GM19455 (cell line): Measurements from ENCODE around the gene ACBD6.

Experiments used
- ATAC-seq: cut with Tn5 transposase; IDR thresholded peaks from one replicate; pipeline ENCODE4 v1.9.1; 2021; ENCODE audit not compliant: unreplicated experiment

The ACBD6 gene

DNA sequence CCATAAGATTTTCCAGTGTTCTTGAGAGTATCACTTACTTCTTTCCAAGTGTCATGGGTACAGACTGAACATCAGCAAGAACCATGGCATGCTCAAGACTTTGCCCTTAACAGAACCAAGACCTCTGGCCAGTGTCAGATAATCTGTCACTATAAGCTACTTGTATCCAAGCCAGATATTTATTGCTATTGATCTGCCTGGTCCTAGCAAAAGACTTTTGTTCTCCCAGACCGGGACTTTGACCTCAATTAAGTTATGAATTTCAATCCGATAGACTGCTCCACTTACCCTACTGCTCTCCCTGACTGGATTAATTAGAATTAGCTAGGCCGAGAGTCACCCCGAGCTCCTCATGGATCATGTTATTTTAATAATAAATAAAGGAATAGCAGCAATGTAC, 129.6 kb downstream of the ACBD6 start:
- ATAC-seq, result no peak

DNA sequence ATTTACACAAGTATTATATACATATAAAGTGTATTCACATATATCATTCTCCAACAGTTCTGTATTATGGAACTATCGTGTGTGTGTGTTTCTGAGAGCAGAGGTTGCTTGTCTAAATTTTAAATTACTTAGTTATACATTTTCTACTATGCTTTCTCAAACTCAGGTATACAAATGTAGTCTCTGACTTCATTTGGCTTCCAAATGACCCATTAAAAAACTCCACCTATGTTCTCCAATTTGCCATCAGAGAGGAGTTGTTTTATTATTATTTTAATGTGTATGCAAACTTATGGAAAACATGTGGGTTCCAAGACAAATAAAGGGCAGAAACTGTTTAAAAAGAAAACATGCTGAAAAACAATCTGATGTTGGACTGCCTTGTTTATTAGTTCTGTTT, 131.8 kb downstream of the ACBD6 start:
- no peak for ATAC-seq

DNA sequence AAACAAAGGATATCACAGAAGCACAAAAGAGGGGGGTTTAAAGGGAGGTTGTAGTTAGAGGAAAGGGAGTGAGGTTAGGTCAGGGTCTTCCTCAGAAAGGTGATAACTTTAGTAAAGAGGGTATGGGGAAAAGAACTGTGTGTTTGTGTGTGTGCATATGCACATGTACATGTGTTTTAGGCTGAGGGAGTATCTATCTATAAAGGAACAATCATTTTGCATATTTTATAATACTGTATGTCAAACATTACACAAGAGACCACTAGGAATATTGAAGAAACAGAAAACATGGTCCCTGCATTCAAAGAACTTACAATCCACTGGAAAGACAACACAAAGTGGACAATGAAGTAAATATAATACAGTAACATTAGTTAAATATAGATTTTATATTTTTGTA, 132.2 kb downstream of the ACBD6 start:
- no peak for ATAC-seq

DNA sequence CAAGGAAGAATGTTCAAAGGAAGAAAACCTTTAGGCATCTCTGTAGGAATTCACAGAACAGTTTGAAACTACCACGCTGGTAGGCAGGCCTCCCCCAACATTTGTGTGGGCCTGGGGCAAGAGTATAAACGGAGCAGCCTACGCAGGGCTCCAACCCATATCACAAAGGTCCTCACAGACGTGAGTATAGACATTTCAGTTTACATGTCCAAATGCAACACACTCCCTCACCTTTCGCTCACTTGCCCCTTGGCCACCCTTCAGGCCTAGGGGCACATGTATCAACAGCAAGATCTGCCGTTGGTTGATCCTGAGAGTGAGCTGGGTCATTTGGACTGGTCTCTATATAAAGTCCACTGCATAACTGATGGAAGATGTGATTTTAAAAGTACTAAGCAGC, 133.3 kb downstream of the ACBD6 start:
- ATAC-seq, result no peak

DNA sequence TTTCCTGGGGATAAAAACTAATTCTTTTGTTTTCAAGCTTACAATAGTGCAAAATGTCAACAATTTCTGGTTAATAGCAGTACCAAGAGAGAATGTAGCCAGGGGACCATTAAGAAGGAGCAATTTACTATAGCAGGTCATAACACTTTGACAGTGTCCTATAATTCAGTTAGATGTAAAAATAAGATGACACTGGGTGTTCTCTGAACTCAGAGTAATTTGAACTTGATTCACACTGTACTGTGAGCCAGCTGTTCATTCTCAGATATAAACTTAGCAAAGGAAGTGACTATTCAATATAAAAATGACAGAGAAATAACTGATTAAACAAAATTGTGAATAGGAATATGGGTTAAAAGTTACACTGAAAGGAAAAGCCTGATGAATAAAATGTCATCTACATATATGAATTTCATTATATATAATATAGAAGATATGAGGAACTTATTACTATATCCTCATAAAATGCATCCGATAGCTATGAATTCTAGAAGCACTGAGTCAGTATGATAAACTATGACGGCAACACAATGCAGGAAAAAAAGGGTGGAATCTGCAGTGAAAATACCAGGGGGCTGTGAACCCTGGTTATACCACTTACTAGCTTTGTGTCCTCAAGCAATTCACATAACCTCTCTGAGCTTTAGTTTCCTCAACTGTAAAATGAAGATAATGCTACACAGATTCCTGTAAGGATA, 135.9 kb downstream of the ACBD6 start:
- no peak for ATAC-seq

DNA sequence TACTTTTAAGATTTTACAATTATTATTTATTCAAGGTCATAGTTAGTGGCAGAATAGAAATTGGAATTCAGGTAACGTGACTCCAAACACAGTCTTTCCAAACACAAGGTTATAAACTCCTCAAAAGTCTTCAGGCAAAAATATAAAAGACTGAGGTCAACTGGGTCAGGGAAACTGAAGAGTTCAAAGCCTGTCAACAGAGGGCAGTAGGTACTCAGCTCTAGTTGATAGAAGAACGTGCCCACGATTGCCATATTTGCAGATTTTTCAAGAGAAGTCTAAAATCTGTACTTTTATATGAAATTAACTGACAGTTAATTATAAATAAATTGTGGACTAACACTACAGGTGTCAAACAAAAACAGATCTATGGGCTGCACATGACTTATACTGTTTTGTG, 137.3 kb downstream of the ACBD6 start:
- no peak for ATAC-seq

DNA sequence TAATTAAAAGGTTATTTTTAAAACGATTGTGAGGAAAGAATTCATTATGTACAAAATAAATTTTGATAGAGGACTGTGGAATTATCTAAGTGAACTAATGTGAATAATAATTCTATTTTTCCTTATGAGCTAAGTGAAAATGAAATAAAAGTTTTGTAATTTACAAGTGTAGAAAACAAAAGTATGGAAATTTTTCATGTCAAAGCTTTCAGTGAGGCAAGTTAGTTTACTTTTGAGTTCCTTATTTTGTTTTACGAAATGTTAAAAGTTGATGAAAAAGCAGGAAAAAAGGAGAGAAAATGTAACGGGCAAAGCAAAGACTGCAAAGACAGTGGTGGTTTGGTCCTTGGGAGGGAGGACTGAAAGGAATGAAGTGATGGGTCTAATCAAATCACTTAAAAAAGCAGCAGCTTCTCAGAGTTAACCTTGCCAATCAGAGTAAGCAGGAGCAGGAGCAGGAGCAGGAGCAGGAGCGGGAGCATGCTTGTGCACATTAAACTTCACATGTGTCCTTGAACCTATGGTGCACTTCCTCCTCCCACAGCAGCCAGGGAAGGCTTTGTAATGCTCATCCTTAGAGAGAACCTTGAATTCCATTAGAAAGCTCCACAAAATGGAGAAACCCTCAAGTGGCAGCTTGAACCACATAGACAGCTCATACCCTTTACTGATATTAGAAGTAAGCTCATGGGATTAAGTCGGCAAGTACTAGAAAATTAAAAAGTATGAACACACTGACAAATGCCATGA, 139.0 kb downstream of the ACBD6 start:
- ATAC-seq, result no peak

DNA sequence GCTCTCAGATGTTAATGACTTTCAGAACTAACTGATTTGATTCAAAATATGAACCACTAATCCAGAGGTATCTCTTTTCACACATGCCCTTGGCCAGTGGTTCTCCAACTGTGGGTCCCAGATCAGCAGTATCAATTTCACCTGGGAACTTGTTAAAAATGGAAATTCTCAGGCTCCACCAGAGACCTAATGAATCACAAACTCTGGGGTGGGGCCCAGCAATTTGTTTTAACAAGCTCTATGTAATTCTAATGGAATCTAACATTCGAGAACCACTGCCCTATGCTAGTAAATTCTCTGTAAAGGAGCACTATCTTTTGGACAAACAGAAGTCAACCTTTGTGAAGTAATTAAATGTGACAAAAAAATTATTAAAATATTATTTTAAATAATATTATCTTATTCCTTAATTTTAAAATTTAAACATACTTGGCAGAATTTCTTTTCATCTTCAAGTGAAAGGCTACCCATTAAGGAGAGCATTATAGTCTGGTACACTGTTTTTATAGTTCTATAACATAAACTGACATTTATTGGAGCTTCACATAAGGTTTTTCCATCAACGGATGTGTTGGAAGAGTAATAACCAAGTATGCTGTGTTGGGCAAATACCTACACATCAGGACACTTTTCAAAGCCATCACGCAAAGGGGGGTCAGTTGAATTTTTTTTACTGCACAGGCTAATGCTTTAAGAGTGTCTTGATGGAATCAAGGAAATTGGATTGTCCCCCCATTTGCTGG, 141.9 kb downstream of the ACBD6 start:
- no peak for ATAC-seq

DNA sequence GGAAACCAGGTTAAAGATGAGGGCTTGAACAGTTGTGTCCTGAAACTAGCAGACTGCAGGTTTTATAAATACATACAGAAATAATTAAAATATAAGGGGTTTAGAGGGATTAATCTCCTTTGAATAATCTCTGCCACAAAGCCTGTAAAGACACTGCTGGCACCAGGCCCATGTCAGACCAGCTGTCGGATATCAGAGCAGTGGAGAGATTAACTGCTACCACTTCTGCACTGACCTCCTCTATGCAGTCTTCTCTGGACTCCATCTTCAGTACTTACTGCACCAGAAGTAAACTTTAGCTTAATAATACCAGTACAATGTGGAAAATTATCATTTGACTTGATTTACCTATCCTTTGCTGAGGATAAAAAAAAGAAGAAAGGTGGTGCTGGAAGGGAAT, 143.7 kb downstream of the ACBD6 start:
- ATAC-seq, result no peak

DNA sequence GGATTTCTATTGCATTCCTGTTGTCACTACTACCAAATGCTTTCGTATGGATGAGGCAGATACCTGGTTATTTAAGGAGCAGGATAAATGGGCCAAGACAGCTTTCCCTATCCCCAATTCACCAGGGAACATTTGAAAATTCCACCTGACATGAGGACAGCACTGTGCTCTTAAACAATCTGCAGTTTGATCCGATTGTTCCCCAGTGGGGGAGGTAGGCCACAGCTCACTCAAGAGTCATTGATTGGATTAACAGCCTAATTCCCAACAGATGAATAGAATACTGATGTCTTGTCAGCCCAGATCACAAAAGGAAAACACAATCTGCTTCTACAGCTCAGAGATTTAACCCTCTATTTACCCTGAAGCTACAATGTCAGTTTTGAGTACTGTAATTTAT, 148.4 kb downstream of the ACBD6 start:
- ATAC-seq, result no peak

DNA sequence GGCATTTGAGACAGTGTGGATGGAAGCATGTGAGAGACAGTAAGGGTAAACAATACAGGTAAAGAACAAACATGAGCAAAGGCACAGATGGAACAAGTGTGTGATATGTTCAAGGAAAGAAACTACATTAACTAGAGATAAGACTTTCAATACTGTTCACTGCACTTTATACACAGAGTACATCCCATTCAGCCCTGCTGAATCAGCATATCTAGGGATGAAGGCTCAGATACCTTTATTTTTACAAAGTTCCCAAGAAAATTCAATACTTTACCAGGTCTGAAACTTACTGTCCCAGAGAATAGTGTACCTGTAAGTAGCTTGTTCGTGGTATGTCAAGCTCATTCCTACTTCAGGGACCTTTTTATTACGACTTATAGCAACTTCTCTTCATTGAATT, 149.8 kb downstream of the ACBD6 start:
- ATAC-seq, result no peak

DNA sequence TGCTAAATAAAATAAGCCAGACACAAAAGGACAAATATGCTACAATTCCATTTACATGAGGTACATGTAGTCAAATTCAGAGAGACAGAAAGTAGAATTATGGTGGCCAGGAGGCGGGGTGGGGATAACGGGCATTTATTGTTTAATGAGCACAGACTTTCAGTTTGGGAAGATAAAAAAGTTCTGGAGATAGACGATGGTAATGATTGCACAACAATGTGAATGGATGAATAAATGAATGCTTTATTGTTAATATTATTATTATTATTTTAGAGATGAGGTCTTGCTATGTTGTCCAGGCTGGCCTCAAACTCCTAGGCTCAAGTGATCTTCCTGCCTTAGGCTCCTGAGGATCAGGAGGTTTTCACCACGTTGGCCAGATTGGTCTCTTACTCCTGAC, 150.4 kb downstream of the ACBD6 start:
- ATAC-seq, result no peak

DNA sequence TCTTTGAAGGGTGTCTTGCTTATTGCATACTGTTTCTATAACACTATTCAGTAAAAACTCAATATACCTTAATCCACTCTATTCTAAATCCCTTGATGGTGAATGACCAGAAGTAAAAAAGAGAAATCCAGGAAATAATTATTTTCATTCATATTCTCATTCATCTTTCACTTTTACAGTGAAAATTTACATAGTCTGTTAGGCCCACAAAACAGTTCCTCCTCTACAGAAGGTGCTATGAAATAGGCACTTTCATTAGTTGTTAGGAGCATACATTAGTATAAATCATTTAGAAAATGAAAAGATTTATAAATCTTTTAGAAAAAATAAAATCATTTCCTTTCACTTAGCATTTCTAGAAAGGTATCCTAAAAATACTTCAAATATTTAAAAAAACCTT, 157.2 kb downstream of the ACBD6 start:
- no peak for ATAC-seq

DNA sequence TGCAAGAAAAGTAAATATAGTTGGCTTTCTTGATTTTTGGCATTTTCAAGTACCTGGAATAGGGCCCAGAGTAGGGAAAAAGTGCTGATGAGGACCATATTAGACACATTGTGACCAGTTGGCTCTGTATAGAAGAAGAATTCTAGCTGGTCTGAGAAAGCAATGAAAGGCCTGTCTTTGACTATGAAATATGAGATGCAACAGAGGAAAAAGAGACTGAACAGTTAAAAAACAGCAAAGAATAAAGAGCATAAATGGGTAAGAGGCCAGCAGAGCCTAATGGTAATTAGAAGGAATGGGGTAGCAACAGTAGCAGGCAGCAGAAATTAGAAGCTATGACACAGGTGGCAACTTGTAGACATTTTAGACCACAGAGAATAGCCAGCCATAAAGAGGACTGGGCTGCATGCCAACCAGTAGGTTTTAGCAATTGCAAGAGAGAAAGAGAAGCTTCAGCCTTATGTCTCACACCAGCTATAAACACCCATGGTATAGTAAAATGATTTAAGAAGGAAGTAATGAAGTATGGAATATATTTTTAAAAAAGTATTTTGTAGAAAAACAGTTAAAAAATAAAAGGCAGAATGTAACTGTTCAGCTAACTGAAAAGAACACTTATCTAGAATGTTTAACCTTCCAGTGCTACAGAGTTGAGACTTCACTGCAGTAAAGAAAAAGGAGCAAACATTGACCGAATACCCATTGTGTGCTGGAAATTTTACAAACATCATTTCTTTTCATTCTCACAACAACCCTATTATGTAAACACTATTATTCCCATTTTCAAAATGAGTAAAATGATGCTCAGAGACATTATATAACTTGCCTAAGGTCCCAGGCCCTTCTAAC, 158.2 kb downstream of the ACBD6 start:
- no peak for ATAC-seq

DNA sequence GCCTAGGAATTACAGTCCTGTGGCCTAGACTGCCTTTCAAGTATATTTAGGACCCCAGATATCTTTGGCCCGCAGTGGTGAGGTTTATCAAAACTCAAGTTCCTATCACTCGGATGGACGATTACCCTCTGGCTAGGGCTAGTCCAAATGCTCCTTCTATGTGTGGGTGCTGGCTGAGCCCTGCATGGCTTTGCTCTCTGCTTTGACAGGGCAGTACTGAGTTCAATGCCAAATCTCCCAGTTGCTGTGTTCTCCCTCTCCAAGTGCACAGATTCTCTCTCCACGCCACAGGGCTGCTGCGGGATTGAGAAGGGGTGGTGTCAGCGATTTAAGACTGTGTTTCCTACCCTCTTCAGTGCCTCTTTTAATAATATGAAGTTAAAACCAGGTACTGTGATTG, 175.3 kb downstream of the ACBD6 start:
- no peak for ATAC-seq

DNA sequence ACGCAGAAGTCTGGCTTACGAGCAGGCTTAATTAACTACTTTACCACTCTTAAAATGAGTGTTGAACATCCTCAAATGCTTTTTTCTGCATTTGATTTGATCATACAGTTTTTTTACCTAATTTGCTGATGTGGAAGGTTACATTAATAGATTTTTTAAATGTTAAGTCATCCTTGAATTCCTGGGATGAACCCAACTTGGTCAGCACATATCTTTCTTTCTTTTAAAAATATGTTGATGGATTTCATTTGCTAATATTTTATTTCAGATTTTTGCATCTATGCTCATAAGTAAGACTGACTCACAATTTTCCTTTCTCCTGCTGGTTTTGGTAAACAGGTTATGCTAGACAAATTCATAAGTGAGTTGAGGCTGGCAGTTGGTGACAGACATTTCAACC, 189.5 kb downstream of the ACBD6 start:
- ATAC-seq, result no peak

DNA sequence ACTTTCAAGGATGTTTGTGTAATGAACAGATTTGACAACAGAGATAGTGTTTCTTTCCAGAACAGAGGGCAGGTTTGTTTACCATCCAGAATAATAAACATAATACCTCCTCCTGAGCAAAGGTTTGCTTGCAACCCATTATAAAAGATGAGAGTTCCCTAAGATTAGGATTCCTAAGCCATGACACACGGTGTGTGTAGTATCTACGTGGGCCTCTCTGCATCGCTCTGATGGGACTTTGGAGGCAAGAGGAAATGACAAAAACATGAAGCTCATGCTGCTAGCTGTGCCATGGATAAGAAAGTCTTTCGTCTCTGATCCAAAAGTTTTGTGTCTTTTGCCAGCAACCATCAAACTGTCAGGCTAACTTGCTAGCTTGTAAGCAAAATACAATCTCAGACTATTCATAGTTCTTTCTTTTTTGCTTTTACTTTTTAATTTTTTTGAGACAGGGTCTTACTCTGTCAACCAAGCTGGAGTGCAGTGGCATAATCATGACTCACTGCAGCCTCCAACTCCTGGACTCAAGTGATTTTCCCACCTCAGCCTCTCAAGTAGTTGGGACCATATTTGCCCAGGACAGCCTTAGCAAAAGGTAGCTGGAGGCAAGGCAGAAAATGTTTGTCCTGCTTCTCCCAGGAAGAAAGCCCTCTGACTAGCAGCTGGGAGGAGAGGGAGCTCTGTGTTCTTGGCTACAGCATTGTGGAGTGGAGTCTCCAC, 191.2 kb downstream of the ACBD6 start:
- no peak for ATAC-seq

DNA sequence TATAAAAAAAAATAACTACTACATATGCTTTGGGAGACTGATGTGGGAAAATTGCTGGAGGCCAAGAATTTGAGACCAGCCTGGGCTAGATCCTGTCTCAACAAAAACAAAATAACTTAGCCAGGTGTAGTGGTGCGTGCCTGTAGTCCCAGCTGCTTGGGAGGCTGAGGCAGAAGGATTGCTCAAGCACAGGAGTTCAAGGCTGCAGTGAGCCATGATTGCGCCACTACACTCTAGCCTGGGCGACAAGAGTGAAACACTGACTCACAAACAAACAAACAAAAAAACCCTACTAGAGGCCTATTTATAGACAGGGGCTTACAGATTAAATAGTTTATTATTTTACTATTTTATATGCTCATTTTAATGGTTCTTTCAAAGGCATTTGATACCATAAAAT, 192.3 kb downstream of the ACBD6 start:
- ATAC-seq, result no peak

DNA sequence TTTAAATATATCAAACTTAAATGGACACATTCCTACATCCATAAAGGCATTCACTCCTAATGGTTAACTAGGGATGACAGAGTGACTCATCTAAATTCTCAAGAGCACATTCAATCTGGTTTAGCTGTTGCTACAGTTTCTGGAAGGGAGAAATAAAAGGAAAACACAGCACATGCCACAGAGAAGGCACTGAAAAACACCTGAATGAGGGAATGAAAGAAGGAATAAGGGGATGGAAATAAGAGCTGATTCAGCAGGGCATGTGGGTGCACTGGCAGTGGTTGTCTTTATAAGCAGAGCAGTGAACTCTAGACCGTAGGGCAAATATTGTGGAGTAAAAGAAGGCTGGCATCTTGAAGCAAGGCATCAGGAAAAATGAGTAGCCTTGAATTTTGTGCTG, 193.0 kb downstream of the ACBD6 start:
- no peak for ATAC-seq

DNA sequence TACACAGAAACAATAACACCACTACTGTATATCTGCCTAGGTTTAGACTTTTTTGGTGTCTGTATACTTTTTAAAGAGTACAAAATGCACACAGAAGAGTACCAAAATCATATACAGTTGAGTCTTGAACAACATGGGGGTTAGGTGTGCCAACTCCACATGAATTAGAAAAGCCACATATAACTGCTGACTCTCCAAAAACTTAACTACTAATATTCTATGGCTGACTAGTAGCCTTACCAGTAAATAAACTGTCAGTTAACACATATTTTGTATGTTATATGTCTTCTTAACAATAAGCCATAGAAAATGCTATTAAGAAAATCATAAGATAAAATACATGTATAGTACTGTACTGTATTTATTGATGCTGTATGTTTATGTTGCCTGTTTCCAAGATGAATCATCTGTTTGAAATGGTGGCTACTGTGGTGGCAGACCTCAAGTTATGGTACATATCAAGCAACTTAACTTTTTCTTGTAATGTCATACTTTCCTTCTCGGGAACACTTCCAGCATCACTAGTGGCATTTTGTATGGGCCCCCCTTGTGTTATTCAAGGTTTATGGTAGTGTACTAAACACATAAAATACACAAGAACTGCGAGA, 201.1 kb downstream of the ACBD6 start:
- no peak for ATAC-seq
